22Rv1 (cell line): ENCODE results near the gene PSMF1.

Experiments
- H3K27ac ChIP-seq: fragments of 450-650 bp; 2 replicates; pipeline ENCODE4 v1.5.1; 2017
- CTCF ChIP-seq: fragments of 450-650 bp; IDR thresholded peaks from 2 replicates; pipeline ENCODE4 v1.5.1; 2017; ENCODE audit warnings: mild to moderate bottlenecking
- ZFX ChIP-seq: fragments of 450-650 bp; IDR thresholded peaks from 2 replicates; pipeline ENCODE4 v1.6.1; 2017; ENCODE audit warnings: antibody characterized with exemption, borderline replicate concordance

PSMF1 gene

GRCh38 chr20:1183153-1183552 lies 64.8 kb downstream of the PSMF1 start:
- no peak for TF ChIP-seq ZFX
- TF ChIP-seq CTCF = no peak
- no peak overlapping the region for H3K27ac ChIP-seq

GRCh38 chr20:1184260-1184637 lies 65.8 kb downstream of the PSMF1 start:
- no peak overlapping the region for H3K27ac ChIP-seq
- TF ChIP-seq CTCF (no peak), ZFX (no peak)

GRCh38 chr20:1184638-1185315 lies 66.4 kb downstream of the PSMF1 start, which contains the start of gene TMEM74B:
TSS of gene TMEM74B (minus strand) at chr20:1184981. CDS start at chr20:1183801, 1,180 bp downstream.
- H3K27ac ChIP-seq = peak within 1 kb of the TSS; percentile 29; the same call in 1 of the 2 replicates
- TF ChIP-seq CTCF (no peak), ZFX (no peak)

GRCh38 chr20:1185316-1185741 lies 66.9 kb downstream of the PSMF1 start:
- peak overlapping the region; percentile 29; the same call in 1 of the 2 replicates for H3K27ac ChIP-seq
- TF ChIP-seq CTCF (no peak), ZFX (no peak)

- TF ChIP-seq ZFX (no peak), CTCF (peak; percentile 83)
- no peak overlapping the region for H3K27ac ChIP-seq
Measured at GRCh38 chr20:1185790-1186334, 67.5 kb downstream of the PSMF1 start.

GRCh38 chr20:1186367-1186991 lies 68.1 kb downstream of the PSMF1 start:
- no peak for TF ChIP-seq ZFX
- TF ChIP-seq CTCF = no peak
- no peak overlapping the region for H3K27ac ChIP-seq

GRCh38 chr20:1187605-1188171 lies 69.3 kb downstream of the PSMF1 start:
- TF ChIP-seq ZFX = no peak
- TF ChIP-seq CTCF = no peak
- no peak overlapping the region for H3K27ac ChIP-seq
